Measurements from ENCODE around the gene RGS14.

DNA sequence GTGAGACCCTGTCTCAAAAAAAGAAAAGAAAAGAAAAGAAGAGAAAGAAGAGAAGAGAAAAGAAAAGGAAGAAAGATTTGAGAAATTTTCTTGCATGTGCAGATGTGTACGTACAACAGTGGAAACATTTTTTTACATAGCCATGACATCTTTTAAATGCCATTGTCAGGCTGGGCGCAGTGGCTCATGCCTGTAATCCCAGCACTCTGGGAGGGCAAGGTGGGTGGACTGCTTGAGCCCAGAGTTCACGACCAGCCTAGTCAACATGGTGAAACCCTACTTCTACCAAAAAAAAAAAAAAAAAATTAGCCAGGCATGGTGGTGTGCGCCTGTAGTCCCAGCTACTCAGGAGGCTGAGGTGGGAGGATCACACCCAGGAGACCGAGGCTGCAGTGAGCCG is 12.8 kb upstream of the RGS14 start:
- TF ChIP-seq JUND (IDR thresholded peaks at IDR 0.05), result no peak
- no peak for TF ChIP-seq RAD21 (IDR thresholded peaks at IDR 0.05; ENCODE audit: low read depth)
- no peak for TF ChIP-seq MAX (IDR thresholded peaks at IDR 0.05)

Data from HCT116 (cell line).